Activated T-cell treated with anti-CD3 and anti-CD28 coated beads for 1 hour (primary cell): ENCODE measurements around the gene SIN3B.

Experiments
- DNase-seq: peaks from one replicate; pipeline ENCODE4 v3.0.0-alpha.2; 2020; ENCODE audit warnings: low read depth

Gene SIN3B

DNA sequence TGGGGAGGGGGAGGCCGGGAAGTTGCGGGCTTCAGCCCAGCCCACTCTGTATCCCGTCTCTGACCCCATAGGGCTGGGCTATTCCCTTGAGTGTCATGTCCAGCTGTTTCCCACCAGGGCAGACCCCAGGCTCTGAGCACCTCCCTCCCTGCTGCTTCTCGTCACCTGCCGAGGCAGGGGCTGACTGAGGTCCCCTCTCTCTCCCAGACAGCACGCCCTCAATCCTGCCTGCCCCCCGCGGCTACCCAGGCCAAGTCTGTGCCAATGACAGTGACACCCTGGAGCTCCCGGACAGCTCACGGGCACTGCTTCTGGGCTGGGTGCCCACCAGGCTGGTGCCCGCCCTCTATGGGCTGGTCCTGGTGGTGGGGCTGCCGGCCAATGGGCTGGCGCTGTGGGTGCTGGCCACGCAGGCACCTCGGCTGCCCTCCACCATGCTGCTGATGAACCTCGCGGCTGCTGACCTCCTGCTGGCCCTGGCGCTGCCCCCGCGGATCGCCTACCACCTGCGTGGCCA lies 60.2 kb downstream of the SIN3B start:
- DNase-seq: no peak

GRCh38 chr19:16889883-16890460 lies 60.8 kb downstream of the SIN3B start:
- no peak for DNase-seq

DNA sequence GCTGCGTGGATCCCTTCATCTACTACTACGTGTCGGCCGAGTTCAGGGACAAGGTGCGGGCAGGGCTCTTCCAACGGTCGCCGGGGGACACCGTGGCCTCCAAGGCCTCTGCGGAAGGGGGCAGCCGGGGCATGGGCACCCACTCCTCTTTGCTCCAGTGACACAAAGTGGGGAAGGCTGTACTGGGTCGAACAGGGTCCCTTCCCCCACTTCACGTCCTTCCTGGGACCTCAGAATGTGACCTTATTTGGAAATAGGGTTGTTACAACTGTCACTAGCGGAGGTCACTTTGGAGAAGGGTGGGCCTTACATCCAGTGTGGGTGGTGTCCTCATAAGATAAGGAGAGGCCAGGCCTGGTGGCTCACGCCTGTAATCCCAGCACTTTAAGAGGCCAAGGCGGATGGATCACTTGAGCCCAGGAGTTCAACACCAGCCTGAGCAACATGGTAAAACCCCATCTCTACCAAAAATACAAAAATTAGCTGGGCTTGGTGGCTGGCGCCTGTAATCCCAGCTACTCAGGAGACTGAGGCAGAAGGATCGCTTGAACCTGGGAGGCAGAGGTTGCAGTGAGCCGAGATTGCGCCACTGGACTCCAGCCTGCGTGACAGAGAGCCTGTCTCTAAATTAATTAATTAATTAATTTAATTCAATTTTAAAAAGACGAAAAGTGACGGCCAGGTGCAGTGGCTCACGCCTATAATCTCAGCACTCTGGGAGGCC lies 61.4 kb downstream of the SIN3B start:
- DNase-seq: no peak

DNA sequence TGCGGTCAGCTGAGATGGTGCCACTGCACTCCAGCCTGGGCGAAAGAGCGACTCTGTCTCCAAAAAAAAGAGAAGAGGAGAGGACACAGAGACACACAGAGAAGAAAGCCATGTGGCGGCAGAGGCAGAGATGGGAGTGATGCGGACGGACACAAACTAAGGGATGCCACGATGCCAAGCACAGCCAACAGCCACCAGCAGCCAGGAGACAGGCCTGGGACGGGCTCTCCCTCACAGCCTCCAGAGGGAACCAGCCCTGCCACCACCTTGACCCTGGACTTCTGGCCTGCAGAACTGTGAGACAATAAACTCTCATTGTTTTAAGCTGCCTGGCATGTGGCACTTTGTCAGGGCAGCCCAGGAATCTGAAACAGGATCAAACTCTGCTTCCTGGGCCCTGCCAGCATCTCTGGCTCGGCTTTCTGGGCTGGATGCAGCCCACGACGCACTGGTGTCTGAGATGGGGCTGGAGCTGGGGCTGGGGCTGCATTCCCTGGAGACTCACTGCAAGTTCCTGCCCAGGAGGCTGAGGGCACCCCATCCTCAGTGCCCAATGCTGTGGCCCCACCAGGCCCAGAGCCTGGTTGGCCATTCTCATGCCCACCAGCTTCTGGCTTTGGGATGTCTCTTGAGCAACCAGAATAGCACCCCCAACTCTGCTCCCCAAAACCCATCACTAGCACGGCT lies 62.6 kb downstream of the SIN3B start:
- DNase-seq: no peak

GRCh38 chr19:16892436-16892835 lies 63.2 kb downstream of the SIN3B start:
- DNase-seq: no peak

DNA sequence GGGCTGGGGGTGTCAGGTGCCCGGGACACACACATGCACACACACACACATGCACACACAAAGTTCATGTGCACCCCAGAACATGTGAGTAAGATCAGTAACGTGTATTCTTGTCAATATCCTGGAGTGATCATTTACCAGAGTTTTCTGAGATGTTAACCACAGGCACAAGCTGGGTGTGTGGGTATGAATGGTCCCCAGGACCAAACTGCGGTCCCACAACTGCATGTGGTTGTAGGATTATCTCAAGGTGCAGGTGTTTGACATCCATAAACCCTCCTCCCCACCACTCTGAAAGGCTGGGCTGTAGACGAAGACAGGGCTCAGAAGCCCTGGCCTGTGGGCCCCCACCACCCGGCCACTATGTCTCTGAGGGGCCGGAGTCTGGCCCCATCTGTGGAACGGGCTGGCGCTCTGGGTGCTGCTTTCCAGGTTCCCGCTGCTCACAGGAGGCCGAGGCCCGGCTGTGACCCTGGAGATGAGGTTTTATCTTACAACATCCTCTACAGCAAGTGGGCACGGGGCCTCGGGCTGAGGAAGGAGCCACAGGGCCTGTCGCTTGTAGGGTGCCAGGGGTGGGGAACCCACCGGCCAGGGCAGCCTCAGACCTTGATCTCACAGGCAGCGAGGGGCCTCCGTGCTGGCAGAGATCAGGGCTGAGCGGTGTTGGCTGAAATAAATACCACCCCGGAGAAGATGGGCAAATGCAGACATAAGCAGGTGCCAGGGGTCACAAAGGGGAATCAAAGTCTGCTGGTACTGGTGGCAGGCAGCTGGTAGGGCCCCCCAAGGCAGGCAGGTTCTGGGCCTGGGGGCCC lies 63.9 kb downstream of the SIN3B start:
- DNase-seq: no peak

DNA sequence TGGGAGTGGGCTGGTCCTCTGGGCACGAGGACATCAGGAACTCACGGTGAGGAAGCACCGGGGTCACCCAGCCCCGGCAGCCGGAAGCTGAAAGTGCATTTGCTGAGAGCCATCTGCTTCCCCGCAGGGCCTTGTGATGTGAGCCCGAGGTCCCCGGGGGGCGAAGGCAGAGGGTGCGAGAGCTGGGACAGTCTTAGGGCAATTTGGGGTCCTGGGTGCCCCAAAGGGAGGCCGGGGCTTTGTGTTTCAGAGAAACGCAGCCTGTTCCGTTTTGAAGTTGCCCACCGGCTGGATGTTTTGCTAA lies 64.4 kb downstream of the SIN3B start:
- DNase-seq: no peak

DNA sequence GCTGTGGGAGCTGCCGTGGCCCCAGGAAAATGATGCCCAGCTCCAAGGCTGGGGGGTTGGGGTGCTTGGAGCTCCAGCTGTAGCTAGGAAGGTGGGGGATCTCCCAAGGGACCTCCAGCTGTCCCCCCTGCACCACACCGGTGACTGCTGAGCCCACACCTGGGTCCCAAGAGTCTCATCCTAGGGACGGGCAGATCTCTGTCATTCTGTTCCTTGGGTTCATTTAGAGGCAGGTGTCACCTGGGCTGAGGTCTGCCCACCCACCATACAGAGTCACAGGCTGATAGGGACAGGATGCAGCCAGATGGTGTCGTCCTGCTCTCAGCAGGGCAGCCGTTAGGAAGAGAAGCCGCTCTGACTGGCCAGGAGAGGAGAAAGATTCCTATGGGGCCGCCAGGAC lies 64.9 kb downstream of the SIN3B start:
- no peak for DNase-seq

- no peak for DNase-seq
Observed at GRCh38 chr19:16895467-16896145, 66.4 kb downstream of the SIN3B start.

GRCh38 chr19:16896146-16897028 lies 67.2 kb downstream of the SIN3B start:
- no peak for DNase-seq

GRCh38 chr19:16897029-16897855 lies 68.0 kb downstream of the SIN3B start:
- peak; percentile 51 for DNase-seq

DNA sequence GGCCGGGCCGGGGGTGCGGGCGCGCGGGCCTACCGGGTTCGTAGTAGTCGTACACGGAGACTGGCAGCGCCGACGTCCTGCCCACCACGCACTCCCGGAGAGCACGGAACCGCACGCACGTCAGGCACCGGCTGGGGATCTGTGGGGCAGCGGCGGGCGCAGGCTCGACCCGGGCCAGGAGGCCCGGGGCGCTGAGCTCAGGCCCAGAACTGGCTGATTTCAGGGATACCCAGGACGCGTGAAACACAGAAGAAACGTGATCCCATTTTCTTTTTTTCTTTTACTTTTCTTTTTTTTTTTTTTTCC lies 68.6 kb downstream of the SIN3B start:
- no peak for DNase-seq

GRCh38 chr19:16898361-16899015 lies 69.3 kb downstream of the SIN3B start:
- DNase-seq: no peak

- DNase-seq: no peak
Observed at GRCh38 chr19:16899566-16900075, 70.4 kb downstream of the SIN3B start.

GRCh38 chr19:16901491-16902175 lies 72.4 kb downstream of the SIN3B start:
- no peak for DNase-seq

DNA sequence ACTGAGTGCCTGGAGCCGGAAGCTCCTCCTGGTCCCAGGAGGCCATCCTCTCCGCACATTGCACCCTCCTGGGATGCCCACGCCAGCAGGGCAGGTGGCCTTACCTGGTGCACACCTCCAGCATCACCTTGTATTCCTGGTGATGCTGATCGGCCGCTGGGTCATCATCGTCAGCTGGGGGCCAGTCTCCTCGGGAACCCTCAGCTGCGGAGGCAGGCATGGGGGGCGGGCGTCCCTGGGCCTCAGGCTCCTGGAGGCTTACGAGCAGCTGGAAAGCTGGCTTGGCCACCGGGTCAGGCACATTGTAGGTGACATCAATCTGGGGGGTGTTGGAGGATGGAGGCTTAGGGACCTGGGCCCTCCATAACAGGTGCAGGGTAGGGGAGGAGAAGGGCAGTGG lies 73.3 kb downstream of the SIN3B start:
- DNase-seq: no peak

DNA sequence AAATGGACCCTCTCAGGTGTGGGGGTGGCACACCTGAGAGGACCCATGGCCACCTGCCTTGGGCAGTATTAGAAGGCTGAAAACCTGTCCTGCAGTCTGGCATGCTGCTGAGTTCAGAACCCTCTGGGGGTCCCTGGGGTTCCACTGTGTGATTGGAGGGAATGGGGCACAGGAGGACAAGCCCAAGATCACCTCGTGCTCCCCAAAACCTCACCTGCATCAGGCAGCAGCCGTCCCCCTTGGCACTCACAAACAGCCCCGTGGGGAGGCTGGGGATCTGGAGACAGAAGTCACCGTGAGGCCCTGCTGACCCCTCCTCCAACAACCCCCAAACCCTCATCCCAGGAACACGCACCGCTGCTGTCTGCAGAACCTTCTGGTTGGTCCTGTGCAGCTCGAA lies 74.1 kb downstream of the SIN3B start:
- no peak for DNase-seq

GRCh38 chr19:16904599-16904998 lies 75.4 kb downstream of the SIN3B start:
- no peak for DNase-seq

DNA sequence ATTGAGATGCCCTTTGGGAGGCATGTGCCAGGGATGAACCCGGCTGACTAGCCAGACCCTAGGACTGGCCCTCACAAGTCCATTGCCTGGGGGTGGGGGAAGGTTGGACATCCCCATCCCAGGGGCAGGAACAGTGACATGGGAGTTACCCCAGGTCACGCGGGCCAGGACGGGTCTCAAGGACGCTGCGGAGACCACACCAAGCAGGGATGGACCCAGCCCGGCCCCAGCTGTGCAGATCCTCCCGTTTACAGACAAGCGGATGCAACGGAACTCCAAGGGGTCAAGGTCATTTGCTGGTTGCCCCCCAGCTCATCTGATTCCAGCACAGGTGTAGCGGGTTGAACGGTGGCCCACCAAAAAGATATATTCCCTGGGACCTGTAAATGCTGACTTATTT lies 79.6 kb downstream of the SIN3B start:
- DNase-seq: no peak
